Osteocyte (in vitro differentiated cells): ENCODE measurements around the gene NLRP1. TPM values are rescaled to one million over a fixed set of nuclear protein-coding genes. Genes with fewer than 3 reads are reported as not detected.

Experiments used
- DNase-seq: peaks from one replicate; pipeline ENCODE4 v3.0.0; 2021; ENCODE audit warnings: mixed read lengths; ENCODE audit not compliant: unreplicated experiment; ENCODE audit errors: extremely low spot score
- H3K27ac Mint-ChIP-seq: one replicate; pipeline ENCODE4 v1.8.0; 2021; ENCODE audit warnings: mild to moderate bottlenecking, mixed read lengths; ENCODE audit not compliant: unreplicated experiment
- H3K27me3 Mint-ChIP-seq: one replicate; pipeline ENCODE4 v1.8.0; 2021; ENCODE audit warnings: mixed read lengths; ENCODE audit not compliant: unreplicated experiment
- H3K36me3 Mint-ChIP-seq: one replicate; pipeline ENCODE4 v1.8.0; 2021; ENCODE audit warnings: mixed read lengths; ENCODE audit not compliant: unreplicated experiment
- H3K4me1 Mint-ChIP-seq: one replicate; pipeline ENCODE4 v1.8.0; 2021; ENCODE audit warnings: mixed read lengths; ENCODE audit not compliant: unreplicated experiment
- H3K4me3 Mint-ChIP-seq: one replicate; pipeline ENCODE4 v1.8.0; 2021; ENCODE audit warnings: mild to moderate bottlenecking, moderate library complexity, mixed read lengths; ENCODE audit not compliant: unreplicated experiment
- H3K9me3 Mint-ChIP-seq: one replicate; pipeline ENCODE4 v1.8.0; 2021; ENCODE audit warnings: mixed read lengths; ENCODE audit not compliant: unreplicated experiment
- total RNA-seq: library from RNA; stranded (reverse); gene quantifications from 2 replicates; pipeline ENCODE4 v1.2.1, GENCODE V29; 2021
- TF ChIP-seq, protein P1 (sequence below): fragments of 200-600 bp; sonication (generic); IDR thresholded peaks from 2 replicates; pipeline ENCODE4 v1.5.0; 2021; ENCODE audit warnings: antibody characterized with exemption, mild to moderate bottlenecking, moderate library complexity

The NLRP1 gene
- total RNA-seq, 1 donor from 2014 or later = 27.1 TPM

DNA sequence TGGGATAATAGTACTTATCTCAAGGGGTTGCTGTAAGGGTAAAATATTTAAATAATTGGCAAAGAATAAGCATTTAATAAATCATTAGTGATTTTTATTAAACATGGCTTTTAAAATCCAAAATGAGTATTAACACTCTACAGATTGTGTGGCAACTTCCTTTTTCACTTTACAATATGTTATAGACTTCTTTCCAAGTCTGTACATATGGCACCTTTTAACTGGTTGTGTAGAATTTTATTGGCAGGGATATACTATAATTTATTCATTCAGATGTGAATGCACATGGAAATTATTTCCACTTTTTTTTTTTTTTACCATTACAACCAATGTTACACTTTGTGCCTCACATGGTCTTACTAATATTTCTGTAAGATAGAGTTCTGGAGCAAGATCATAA is 15.7 kb upstream of the NLRP1 start:
- H3K4me3 Mint-ChIP-seq = no peak overlapping the region
- H3K27me3 Mint-ChIP-seq = peaks cover 47% of the 10 kb centered on the region
- H3K27ac Mint-ChIP-seq = no peak overlapping the region
- no peaks in the 10 kb centered on the region for H3K9me3 Mint-ChIP-seq
- no peaks in the 10 kb centered on the region for H3K36me3 Mint-ChIP-seq
- no peaks in the 10 kb centered on the region for H3K4me1 Mint-ChIP-seq
- TF ChIP-seq, protein P1, sequence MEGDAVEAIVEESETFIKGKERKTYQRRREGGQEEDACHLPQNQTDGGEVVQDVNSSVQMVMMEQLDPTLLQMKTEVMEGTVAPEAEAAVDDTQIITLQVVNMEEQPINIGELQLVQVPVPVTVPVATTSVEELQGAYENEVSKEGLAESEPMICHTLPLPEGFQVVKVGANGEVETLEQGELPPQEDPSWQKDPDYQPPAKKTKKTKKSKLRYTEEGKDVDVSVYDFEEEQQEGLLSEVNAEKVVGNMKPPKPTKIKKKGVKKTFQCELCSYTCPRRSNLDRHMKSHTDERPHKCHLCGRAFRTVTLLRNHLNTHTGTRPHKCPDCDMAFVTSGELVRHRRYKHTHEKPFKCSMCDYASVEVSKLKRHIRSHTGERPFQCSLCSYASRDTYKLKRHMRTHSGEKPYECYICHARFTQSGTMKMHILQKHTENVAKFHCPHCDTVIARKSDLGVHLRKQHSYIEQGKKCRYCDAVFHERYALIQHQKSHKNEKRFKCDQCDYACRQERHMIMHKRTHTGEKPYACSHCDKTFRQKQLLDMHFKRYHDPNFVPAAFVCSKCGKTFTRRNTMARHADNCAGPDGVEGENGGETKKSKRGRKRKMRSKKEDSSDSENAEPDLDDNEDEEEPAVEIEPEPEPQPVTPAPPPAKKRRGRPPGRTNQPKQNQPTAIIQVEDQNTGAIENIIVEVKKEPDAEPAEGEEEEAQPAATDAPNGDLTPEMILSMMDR = no peak
- DNase-seq = no peak

DNA sequence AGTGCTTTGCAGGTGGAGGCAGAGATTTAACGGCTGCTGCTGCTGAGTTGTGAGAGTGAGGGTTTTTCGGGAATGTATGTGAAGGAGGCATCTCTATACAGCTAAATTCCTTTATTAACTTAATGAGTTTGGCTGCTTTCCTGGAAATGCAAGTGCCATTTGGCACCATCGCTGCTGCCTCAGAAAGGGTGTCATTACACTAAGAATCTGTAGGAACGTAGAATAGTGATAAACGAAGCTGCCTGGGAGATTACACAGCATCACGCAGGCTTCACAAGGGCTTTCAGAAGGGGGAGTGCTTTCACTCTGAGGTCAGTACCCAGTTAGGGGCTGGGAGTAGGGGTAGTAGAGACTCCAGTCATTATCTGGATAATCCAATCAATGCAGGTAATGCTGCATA is 14.1 kb upstream of the NLRP1 start:
- TF ChIP-seq, protein P1 = no peak
- H3K9me3 Mint-ChIP-seq = no peaks in the 10 kb centered on the region
- no peaks in the 10 kb centered on the region for H3K36me3 Mint-ChIP-seq
- no peak for DNase-seq
- H3K27ac Mint-ChIP-seq = no peak overlapping the region
- H3K4me1 Mint-ChIP-seq = no peaks in the 10 kb centered on the region
- H3K27me3 Mint-ChIP-seq = peaks cover 59% of the 10 kb centered on the region
- no peak overlapping the region for H3K4me3 Mint-ChIP-seq

DNA sequence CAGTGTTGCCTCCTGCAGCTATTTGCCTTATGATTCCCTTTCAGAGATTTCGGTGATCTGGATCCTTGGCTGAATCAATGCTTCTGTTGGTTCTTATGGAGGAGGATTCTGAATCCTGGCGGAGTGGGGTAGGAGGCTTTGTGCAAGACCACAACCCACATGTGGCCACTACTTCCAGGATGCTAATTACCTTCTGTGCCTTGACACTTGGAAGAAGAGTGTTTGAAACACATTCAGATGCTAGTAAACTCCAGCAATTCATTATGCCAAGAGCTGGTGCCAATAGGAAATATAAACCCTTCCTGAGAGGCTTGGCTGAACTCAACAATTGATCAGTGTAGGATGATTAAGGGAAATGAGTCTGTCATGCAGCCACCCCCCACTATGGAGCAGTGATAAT is 12.1 kb upstream of the NLRP1 start:
- Mint-ChIP-seq H3K27me3 (peaks cover 55% of the 10 kb centered on the region), H3K36me3 (no peaks in the 10 kb centered on the region), H3K4me3 (no peak overlapping the region), H3K9me3 (no peaks in the 10 kb centered on the region), H3K27ac (no peak overlapping the region), H3K4me1 (no peaks in the 10 kb centered on the region)
- DNase-seq = no peak
- TF ChIP-seq, protein P1 = no peak

DNA sequence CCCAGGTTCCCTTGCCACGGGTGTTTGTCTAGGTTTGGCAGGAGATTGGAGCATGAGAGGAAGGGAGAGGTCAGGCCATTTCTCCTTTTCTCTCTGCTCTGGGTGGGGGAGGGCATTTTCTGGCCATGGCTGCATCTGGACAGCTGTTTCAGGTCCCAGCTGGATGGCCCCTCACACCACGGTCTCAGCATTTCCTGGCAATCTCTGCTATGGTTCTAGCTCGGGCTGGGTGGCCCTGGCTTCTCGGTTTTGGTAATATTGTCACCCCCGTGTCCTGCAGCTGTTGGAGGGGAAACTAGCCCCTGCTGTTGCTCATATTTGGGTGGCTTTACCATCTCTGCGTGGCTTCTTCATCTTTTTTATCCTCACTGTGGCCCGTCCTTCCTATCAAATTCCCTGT is 11.5 kb upstream of the NLRP1 start:
- Mint-ChIP-seq H3K4me3 (no peak overlapping the region), H3K4me1 (no peaks in the 10 kb centered on the region), H3K36me3 (no peaks in the 10 kb centered on the region), H3K9me3 (no peaks in the 10 kb centered on the region), H3K27ac (no peak overlapping the region), H3K27me3 (peaks cover 50% of the 10 kb centered on the region)
- TF ChIP-seq, protein P1 = no peak
- peak; percentile 70 for DNase-seq

DNA sequence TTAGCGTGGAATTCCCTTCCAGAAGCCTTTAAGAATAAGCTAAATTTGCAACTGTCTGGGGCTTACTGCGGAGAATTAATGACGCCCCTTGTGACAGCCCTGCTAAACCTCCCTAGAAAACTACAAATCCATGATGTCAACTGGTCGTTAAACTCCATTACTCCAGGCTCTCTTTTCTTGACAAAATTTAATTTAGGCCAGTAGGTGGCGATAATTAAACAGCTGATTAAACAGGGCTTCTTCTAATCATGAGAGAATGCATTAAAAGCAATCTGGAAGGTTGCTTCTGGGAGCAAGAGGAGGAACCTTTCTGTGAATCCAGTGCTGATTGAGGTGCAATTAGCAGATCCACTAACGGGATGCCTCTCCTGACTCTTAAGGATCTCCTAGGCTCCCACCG is 8.1 kb upstream of the NLRP1 start:
- H3K27ac Mint-ChIP-seq = no peak overlapping the region
- no peaks in the 10 kb centered on the region for H3K4me1 Mint-ChIP-seq
- TF ChIP-seq, protein P1 = peak; percentile 66
- peaks cover 29% of the 10 kb centered on the region for H3K27me3 Mint-ChIP-seq
- H3K36me3 Mint-ChIP-seq = no peaks in the 10 kb centered on the region
- no peak overlapping the region for H3K4me3 Mint-ChIP-seq
- no peaks in the 10 kb centered on the region for H3K9me3 Mint-ChIP-seq
- no peak for DNase-seq
